ENCODE measurements around the gene ZNF813. TPM values are rescaled to one million over a fixed set of nuclear protein-coding genes. Genes with fewer than 3 reads are reported as not detected.

Gene ZNF813
- total RNA-seq, 6 experiments from 2014 or later, result 0.74 to 1.6 (median 1.1) TPM

- Histone ChIP-seq H3K9me3 (peaks cover 0 to 10% (median 0%) of the 10 kb centered on the region in 4 donors), H3K27ac (no peak overlapping the region), H3K27me3 (no peaks in the 10 kb centered on the region), H3K4me1 (no peaks in the 10 kb centered on the region), H3K36me3 (no peaks in the 10 kb centered on the region), H3K4me3 (no peak overlapping the region)
- TF ChIP-seq POLR2A (IDR thresholded peaks at IDR 0.05) (no peak), CTCF (IDR thresholded peaks at IDR 0.05) (no peak)
- intact Hi-C loops (cut with DNase I), result no loop called here
- 50% methylated on average over 4 of the region's 4 CpGs for WGBS (ENCODE audit: insufficient coverage, low coverage, low lambda C conversion rate, missing lambda C conversion rate)
- DNase-seq (no peak), ATAC-seq (no peak)
Observed at GRCh38 chr19:53518121-53518520, 50.6 kb downstream of the ZNF813 start.

GRCh38 chr19:53518716-53519115 is 51.2 kb downstream of the ZNF813 start:
- no peaks in the 10 kb centered on the region for H3K4me1 ChIP-seq
- no peaks in the 10 kb centered on the region for H3K36me3 ChIP-seq
- intact Hi-C loops (cut with DNase I), result no loop called here
- H3K27ac ChIP-seq, result no peak overlapping the region
- no peak overlapping the region for H3K4me3 ChIP-seq
- ATAC-seq (no peak), DNase-seq (no peak)
- no peak for TF ChIP-seq POLR2A (IDR thresholded peaks at IDR 0.05)
- no peak for TF ChIP-seq CTCF (IDR thresholded peaks at IDR 0.05)
- peaks cover 0 to 10% (median 0%) of the 10 kb centered on the region in 4 donors for H3K9me3 ChIP-seq
- WGBS (ENCODE audit: insufficient coverage, low coverage, low lambda C conversion rate, missing lambda C conversion rate), result 40% methylated on average over 1 of the region's 1 CpG
- H3K27me3 ChIP-seq, result no peaks in the 10 kb centered on the region

GRCh38 chr19:53519446-53519845 is 51.9 kb downstream of the ZNF813 start:
- ATAC-seq (peak in 2 of 4 donors; percentile 23 to 51), DNase-seq (peak in 2 of 3 donors; percentile 48 to 52)
- peaks cover 0 to 10% (median 0%) of the 10 kb centered on the region in 4 donors for H3K9me3 ChIP-seq
- peak overlapping the region; percentile 40 to 78 (median 65) for H3K27ac ChIP-seq
- intact Hi-C loops (cut with DNase I), result no loop called here
- WGBS (ENCODE audit: insufficient coverage, low coverage, low lambda C conversion rate, missing lambda C conversion rate), result 61% methylated on average over 4 of the region's 7 CpGs
- H3K4me1 ChIP-seq, result no peaks in the 10 kb centered on the region
- no peaks in the 10 kb centered on the region for H3K27me3 ChIP-seq
- no peaks in the 10 kb centered on the region for H3K36me3 ChIP-seq
- no peak for TF ChIP-seq CTCF (IDR thresholded peaks at IDR 0.05)
- no peak for TF ChIP-seq POLR2A (IDR thresholded peaks at IDR 0.05)
- no peak overlapping the region for H3K4me3 ChIP-seq

GRCh38 chr19:53520163-53520546 is 52.6 kb downstream of the ZNF813 start:
- TF ChIP-seq CTCF (IDR thresholded peaks at IDR 0.05) (no peak), POLR2A (IDR thresholded peaks at IDR 0.05) (no peak)
- peaks cover 0 to 10% (median 0%) of the 10 kb centered on the region in 4 donors for H3K9me3 ChIP-seq
- H3K27ac ChIP-seq, result peak overlapping the region; percentile 34 to 78 (median 65)
- peak overlapping the region; percentile 37 to 55 (median 42) for H3K4me3 ChIP-seq
- intact Hi-C loops (cut with DNase I), result no loop called here
- 56% methylated on average over 9 of the region's 13 CpGs for WGBS (ENCODE audit: insufficient coverage, low coverage, low lambda C conversion rate, missing lambda C conversion rate)
- ATAC-seq (no peak), DNase-seq (no peak)
- no peaks in the 10 kb centered on the region for H3K36me3 ChIP-seq
- no peaks in the 10 kb centered on the region for H3K27me3 ChIP-seq
- H3K4me1 ChIP-seq, result no peaks in the 10 kb centered on the region
